ENCODE measurements around the gene UVRAG. TPM values are rescaled to one million over a fixed set of nuclear protein-coding genes. Genes with fewer than 3 reads are reported as not detected.

UVRAG gene
- total and polyA plus RNA-seq, 4 donors, result 4.4 to 15.1 (median 10.0) TPM

DNA sequence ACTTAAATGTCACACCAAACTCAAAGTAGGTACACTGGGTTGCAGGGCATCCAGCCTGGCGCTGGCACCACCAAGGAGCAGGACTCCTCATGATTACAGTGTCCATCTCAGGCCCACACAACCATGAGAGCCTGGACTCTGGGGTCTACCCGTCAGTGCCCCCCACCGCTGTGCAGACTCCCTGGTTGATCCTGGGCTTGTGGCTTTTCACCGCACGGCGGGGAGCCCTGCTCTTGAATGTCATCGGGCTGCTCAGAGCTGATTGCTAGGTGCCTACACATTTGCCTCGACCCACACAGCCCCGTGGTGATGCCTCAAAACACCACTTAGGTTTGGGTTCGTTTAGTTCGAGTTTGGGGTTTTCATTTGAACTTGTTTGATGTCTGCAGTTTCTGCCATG lies 328.3 kb downstream of the UVRAG start:
- H3K4me1 ChIP-seq (ENCODE audit: control insufficient read depth in 4 of 4, insufficient read depth in 4 of 4, low read length in 3 of 4), result no peaks in the 10 kb centered on the region

DNA sequence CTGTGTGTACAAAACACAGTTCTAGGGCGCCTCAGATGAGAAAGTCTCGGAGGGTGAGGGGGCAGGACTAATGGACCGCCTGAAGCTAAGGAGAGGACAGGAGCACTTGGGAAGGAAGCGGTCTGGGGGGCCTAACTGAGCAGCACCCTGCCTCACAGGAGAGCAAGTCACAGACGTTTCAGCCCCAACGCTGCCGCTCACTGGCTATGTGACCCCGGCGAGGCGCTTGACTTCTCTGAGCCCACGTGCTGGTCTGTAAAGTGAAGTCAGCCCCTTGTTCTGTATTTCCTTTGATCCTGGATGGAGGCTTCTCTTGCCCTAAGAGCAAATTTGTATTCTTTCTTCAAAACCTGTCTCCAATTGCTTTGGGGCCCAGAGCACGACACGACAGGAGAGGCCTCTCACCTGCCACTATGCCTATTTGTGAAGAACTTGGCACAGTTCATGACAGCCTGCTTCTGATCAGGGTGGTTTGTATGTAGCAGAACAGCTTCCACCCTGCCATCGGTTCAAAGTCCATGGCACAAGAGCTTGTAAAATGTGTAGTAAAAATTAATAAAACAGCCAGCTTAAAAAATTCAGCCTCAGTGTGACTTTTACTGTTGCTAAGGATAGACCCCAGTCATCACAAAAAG lies 332.2 kb downstream of the UVRAG start:
- Histone ChIP-seq H3K9ac (ENCODE audit: low read depth in 1 of 2, low read length in 2 of 2) (no peak overlapping the region), H3K36me3 (ENCODE audit: control insufficient read depth in 4 of 4, insufficient read depth in 3 of 4, low read depth in 1 of 4, low read length in 3 of 4) (peaks cover 0 to 9% (median 6%) of the 10 kb centered on the region in 4 donors), H3K4me1 (ENCODE audit: control insufficient read depth in 4 of 4, insufficient read depth in 4 of 4, low read length in 3 of 4) (peaks cover 0 to 4% (median under 1%) of the 10 kb centered on the region in 4 donors), H3K9me3 (ENCODE audit: control insufficient read depth in 4 of 4, low read length in 3 of 4) (no peaks in the 10 kb centered on the region), H3K4me3 (ENCODE audit: low read depth in 1 of 3, low read length in 3 of 3) (no peak overlapping the region), H3K27ac (ENCODE audit: low read depth in 1 of 2, low read length in 2 of 2) (no peak overlapping the region), H3K27me3 (ENCODE audit: control insufficient read depth in 4 of 4, insufficient read depth in 4 of 4, low read length in 3 of 4) (no peaks in the 10 kb centered on the region)
- WGBS, result 78% methylated on average over 14 of the region's 14 CpGs
- peak in 1 of 2 donors; percentile 42 for TF ChIP-seq HNF4A (conservative IDR thresholded peaks at IDR 0.05)
- no peak for TF ChIP-seq EGR1 (IDR thresholded peaks at IDR 0.05; ENCODE audit: low read depth in 2 of 2)
- no peak for TF ChIP-seq HNF4G (IDR thresholded peaks at IDR 0.05)
- DNase-seq (ENCODE audit: low spot score), result no peak

More for the DNA sequence above, 328.3 kb downstream of the UVRAG start:
- WGBS, result 93% methylated on average over 11 of the region's 11 CpGs
- H3K27ac ChIP-seq (ENCODE audit: low read depth in 1 of 2, low read length in 2 of 2), result no peak overlapping the region
- H3K4me3 ChIP-seq (ENCODE audit: low read depth in 1 of 3, low read length in 3 of 3), result no peak overlapping the region
- no peaks in the 10 kb centered on the region for H3K9me3 ChIP-seq (ENCODE audit: control insufficient read depth in 4 of 4, low read length in 3 of 4)
- DNase-seq (ENCODE audit: low spot score), result no peak
- H3K27me3 ChIP-seq (ENCODE audit: control insufficient read depth in 4 of 4, insufficient read depth in 4 of 4, low read length in 3 of 4), result no peaks in the 10 kb centered on the region
- H3K9ac ChIP-seq (ENCODE audit: low read depth in 1 of 2, low read length in 2 of 2), result no peak overlapping the region
- TF ChIP-seq FOXA2 (IDR thresholded peaks at IDR 0.05) (no peak), NR2F2 (IDR thresholded peaks at IDR 0.05) (no peak), TAF1 (conservative IDR thresholded peaks at IDR 0.05) (no peak), HNF4A (conservative IDR thresholded peaks at IDR 0.05) (no peak), RXRA (IDR thresholded peaks at IDR 0.05) (no peak), GABPA (IDR thresholded peaks at IDR 0.05 in 1 of 2, conservative IDR thresholded peaks at IDR 0.05 in 1 of 2) (no peak), RAD21 (IDR thresholded peaks at IDR 0.05) (no peak), JUND (IDR thresholded peaks at IDR 0.05) (no peak), YY1 (IDR thresholded peaks at IDR 0.05) (no peak), EGR1 (IDR thresholded peaks at IDR 0.05; ENCODE audit: low read depth in 2 of 2) (no peak), SP1 (IDR thresholded peaks at IDR 0.05) (no peak)
- TF ChIP-seq, protein P1, sequence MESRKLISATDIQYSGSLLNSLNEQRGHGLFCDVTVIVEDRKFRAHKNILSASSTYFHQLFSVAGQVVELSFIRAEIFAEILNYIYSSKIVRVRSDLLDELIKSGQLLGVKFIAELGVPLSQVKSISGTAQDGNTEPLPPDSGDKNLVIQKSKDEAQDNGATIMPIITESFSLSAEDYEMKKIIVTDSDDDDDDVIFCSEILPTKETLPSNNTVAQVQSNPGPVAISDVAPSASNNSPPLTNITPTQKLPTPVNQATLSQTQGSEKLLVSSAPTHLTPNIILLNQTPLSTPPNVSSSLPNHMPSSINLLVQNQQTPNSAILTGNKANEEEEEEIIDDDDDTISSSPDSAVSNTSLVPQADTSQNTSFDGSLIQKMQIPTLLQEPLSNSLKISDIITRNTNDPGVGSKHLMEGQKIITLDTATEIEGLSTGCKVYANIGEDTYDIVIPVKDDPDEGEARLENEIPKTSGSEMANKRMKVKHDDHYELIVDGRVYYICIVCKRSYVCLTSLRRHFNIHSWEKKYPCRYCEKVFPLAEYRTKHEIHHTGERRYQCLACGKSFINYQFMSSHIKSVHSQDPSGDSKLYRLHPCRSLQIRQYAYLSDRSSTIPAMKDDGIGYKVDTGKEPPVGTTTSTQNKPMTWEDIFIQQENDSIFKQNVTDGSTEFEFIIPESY (IDR thresholded peaks at IDR 0.05), result no peak
- TF ChIP-seq, protein P2, sequence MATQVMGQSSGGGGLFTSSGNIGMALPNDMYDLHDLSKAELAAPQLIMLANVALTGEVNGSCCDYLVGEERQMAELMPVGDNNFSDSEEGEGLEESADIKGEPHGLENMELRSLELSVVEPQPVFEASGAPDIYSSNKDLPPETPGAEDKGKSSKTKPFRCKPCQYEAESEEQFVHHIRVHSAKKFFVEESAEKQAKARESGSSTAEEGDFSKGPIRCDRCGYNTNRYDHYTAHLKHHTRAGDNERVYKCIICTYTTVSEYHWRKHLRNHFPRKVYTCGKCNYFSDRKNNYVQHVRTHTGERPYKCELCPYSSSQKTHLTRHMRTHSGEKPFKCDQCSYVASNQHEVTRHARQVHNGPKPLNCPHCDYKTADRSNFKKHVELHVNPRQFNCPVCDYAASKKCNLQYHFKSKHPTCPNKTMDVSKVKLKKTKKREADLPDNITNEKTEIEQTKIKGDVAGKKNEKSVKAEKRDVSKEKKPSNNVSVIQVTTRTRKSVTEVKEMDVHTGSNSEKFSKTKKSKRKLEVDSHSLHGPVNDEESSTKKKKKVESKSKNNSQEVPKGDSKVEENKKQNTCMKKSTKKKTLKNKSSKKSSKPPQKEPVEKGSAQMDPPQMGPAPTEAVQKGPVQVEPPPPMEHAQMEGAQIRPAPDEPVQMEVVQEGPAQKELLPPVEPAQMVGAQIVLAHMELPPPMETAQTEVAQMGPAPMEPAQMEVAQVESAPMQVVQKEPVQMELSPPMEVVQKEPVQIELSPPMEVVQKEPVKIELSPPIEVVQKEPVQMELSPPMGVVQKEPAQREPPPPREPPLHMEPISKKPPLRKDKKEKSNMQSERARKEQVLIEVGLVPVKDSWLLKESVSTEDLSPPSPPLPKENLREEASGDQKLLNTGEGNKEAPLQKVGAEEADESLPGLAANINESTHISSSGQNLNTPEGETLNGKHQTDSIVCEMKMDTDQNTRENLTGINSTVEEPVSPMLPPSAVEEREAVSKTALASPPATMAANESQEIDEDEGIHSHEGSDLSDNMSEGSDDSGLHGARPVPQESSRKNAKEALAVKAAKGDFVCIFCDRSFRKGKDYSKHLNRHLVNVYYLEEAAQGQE (IDR thresholded peaks at IDR 0.05), result no peak
- TF ChIP-seq, protein P3, sequence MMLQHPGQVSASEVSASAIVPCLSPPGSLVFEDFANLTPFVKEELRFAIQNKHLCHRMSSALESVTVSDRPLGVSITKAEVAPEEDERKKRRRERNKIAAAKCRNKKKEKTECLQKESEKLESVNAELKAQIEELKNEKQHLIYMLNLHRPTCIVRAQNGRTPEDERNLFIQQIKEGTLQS (IDR thresholded peaks at IDR 0.05), result no peak
- TF ChIP-seq, protein P4, sequence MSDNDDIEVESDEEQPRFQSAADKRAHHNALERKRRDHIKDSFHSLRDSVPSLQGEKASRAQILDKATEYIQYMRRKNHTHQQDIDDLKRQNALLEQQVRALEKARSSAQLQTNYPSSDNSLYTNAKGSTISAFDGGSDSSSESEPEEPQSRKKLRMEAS (IDR thresholded peaks at IDR 0.05), result no peak
- H3K36me3 ChIP-seq (ENCODE audit: control insufficient read depth in 4 of 4, insufficient read depth in 3 of 4, low read depth in 1 of 4, low read length in 3 of 4), result peaks cover 3 to 17% (median 13%) of the 10 kb centered on the region in 4 donors
